NCI-H345 (cell line): ENCODE results near the gene TTPAL.

ENCODE experiments used
- DNase-seq: peaks from one replicate; lab custom pipeline; 2025; lab: John Stamatoyannopoulos, UW

The TTPAL gene

GRCh38 chr20:44475694-44476560, at the start of gene TTPAL:
Gene TTPAL (plus strand): TSS chr20:44475874. CDS start chr20:44480000, 4,126 bp downstream.
- DNase-seq = peak; percentile 95

- no peak for DNase-seq
These were observed 49.8 kb upstream of the TTPAL start for GRCh38 chr20:44425923-44426322.

GRCh38 chr20:44426879-44427790, 48.5 kb upstream of the TTPAL start:
- no peak for DNase-seq

- DNase-seq = no peak
These were observed 47.9 kb upstream of the TTPAL start for GRCh38 chr20:44427804-44428173.

GRCh38 chr20:44428174-44429016, 47.3 kb upstream of the TTPAL start:
- DNase-seq = no peak

GRCh38 chr20:44429017-44429339, 46.7 kb upstream of the TTPAL start:
- no peak for DNase-seq

- DNase-seq = no peak
These were observed 46.0 kb upstream of the TTPAL start for GRCh38 chr20:44429419-44430269.

GRCh38 chr20:44430270-44431065, 45.2 kb upstream of the TTPAL start:
- no peak for DNase-seq

- DNase-seq = no peak
These were observed 44.6 kb upstream of the TTPAL start for GRCh38 chr20:44431118-44431501.

- DNase-seq = no peak
These were observed 44.0 kb upstream of the TTPAL start for GRCh38 chr20:44431502-44432234.

- no peak for DNase-seq
These were observed 42.8 kb upstream of the TTPAL start for GRCh38 chr20:44432618-44433577.

- no peak for DNase-seq
These were observed 41.7 kb upstream of the TTPAL start for GRCh38 chr20:44433751-44434538.

- DNase-seq = no peak
These were observed 39.9 kb upstream of the TTPAL start for GRCh38 chr20:44435630-44436335.

GRCh38 chr20:44436393-44436792, 39.3 kb upstream of the TTPAL start:
- DNase-seq = no peak

- no peak for DNase-seq
These were observed 38.2 kb upstream of the TTPAL start for GRCh38 chr20:44437497-44437896.

GRCh38 chr20:44438782-44439181, 36.9 kb upstream of the TTPAL start:
- DNase-seq = no peak

GRCh38 chr20:44439318-44439717, 36.4 kb upstream of the TTPAL start:
- DNase-seq = no peak
